Nucleus accumbens (tissue), 56 donors: Measurements from ENCODE around the gene CR1L.
"Not testable (repeated sequence)": the region's sequence is repeated elsewhere in the genome, so short reads cannot be mapped to it uniquely, and the experiment has no call there.

Experiments used
- DNase-seq, 56 donors: peaks; one replicate each; lab custom pipeline; 2025; lab: John Stamatoyannopoulos, UW

Gene CR1L

GRCh38 chr1:207676153-207676552, 31.2 kb downstream of the CR1L start:
- DNase-seq, result no peak

GRCh38 chr1:207680590-207681388, 35.9 kb downstream of the CR1L start:
- not testable (repeated sequence) for DNase-seq

GRCh38 chr1:207682872-207683434, 38.0 kb downstream of the CR1L start:
- not testable (repeated sequence) for DNase-seq

GRCh38 chr1:207690551-207690950, 45.6 kb downstream of the CR1L start:
- not testable (repeated sequence) for DNase-seq

- no peak for DNase-seq
Observed at GRCh38 chr1:207691010-207691409, 46.1 kb downstream of the CR1L start.

- DNase-seq, result no peak
Observed at GRCh38 chr1:207691841-207692240, 46.9 kb downstream of the CR1L start.

- DNase-seq, result not testable (repeated sequence)
Observed at GRCh38 chr1:207692291-207692690, 47.4 kb downstream of the CR1L start.

GRCh38 chr1:207695891-207696290, 51.0 kb downstream of the CR1L start:
- DNase-seq, result no peak

- peak in 43 of 56 donors; percentile 3 to 79 (median 35) for DNase-seq
Observed at GRCh38 chr1:207698822-207699483, 54.0 kb downstream of the CR1L start.

GRCh38 chr1:207702317-207702716, 57.4 kb downstream of the CR1L start:
- no peak for DNase-seq

GRCh38 chr1:207703712-207704111, 58.8 kb downstream of the CR1L start:
- DNase-seq, result no peak

- not testable (repeated sequence) for DNase-seq
Observed at GRCh38 chr1:207708004-207708403, 63.1 kb downstream of the CR1L start.

- DNase-seq, result no peak
Observed at GRCh38 chr1:207711285-207711684, 66.4 kb downstream of the CR1L start.

GRCh38 chr1:207712701-207713100, 67.8 kb downstream of the CR1L start:
- DNase-seq, result not testable (repeated sequence)

GRCh38 chr1:207713529-207713928, 68.6 kb downstream of the CR1L start:
- no peak for DNase-seq

- DNase-seq, result no peak
Observed at GRCh38 chr1:207719234-207719633, 74.3 kb downstream of the CR1L start.

GRCh38 chr1:207728200-207728858, 83.4 kb downstream of the CR1L start:
- DNase-seq, result not testable (repeated sequence)

GRCh38 chr1:207737503-207738157, 92.7 kb downstream of the CR1L start:
- not testable (repeated sequence) for DNase-seq

- not testable (repeated sequence) for DNase-seq
Observed at GRCh38 chr1:207738158-207738659, 93.3 kb downstream of the CR1L start.

GRCh38 chr1:207740207-207740606, 95.3 kb downstream of the CR1L start:
- DNase-seq, result no peak
